GM12875 (cell line): ENCODE results near the gene USP31.

Experiments used
- H3K4me3 ChIP-seq: one replicate; pipeline ENCODE4 v1.5.1; 2011; ENCODE audit warnings: low read depth, low read length, control low read depth
- TF ChIP-seq, protein P1 (sequence below): IDR thresholded peaks from 2 replicates; pipeline ENCODE4 v1.5.1; 2011; ENCODE audit warnings: low read depth, mild to moderate bottlenecking, control low read depth, inconsistent platforms, low read length, moderate library complexity, borderline replicate concordance; ENCODE audit not compliant: insufficient read depth

USP31 gene

DNA sequence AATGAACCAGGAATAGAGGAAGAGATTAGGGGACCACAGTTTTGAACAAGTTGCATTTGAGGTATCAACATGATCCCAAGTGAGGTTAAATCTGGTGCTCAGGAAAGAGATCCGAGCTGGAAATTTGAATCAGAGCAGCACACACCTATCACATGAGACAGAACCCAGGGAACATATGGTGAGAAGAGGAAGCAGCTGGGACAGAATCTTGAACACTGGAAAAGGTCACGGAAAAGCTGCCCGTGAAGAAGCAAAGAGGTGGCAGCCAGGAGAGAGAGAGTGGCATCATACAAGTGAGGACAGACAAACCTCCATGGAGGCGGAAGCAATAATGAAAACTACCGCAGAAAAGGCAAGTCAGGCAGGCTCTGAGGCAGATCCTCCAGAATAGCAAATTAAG lies 36.1 kb downstream of the USP31 start:
- TF ChIP-seq, protein P1, sequence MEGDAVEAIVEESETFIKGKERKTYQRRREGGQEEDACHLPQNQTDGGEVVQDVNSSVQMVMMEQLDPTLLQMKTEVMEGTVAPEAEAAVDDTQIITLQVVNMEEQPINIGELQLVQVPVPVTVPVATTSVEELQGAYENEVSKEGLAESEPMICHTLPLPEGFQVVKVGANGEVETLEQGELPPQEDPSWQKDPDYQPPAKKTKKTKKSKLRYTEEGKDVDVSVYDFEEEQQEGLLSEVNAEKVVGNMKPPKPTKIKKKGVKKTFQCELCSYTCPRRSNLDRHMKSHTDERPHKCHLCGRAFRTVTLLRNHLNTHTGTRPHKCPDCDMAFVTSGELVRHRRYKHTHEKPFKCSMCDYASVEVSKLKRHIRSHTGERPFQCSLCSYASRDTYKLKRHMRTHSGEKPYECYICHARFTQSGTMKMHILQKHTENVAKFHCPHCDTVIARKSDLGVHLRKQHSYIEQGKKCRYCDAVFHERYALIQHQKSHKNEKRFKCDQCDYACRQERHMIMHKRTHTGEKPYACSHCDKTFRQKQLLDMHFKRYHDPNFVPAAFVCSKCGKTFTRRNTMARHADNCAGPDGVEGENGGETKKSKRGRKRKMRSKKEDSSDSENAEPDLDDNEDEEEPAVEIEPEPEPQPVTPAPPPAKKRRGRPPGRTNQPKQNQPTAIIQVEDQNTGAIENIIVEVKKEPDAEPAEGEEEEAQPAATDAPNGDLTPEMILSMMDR: no peak
- H3K4me3 ChIP-seq: no peak overlapping the region

DNA sequence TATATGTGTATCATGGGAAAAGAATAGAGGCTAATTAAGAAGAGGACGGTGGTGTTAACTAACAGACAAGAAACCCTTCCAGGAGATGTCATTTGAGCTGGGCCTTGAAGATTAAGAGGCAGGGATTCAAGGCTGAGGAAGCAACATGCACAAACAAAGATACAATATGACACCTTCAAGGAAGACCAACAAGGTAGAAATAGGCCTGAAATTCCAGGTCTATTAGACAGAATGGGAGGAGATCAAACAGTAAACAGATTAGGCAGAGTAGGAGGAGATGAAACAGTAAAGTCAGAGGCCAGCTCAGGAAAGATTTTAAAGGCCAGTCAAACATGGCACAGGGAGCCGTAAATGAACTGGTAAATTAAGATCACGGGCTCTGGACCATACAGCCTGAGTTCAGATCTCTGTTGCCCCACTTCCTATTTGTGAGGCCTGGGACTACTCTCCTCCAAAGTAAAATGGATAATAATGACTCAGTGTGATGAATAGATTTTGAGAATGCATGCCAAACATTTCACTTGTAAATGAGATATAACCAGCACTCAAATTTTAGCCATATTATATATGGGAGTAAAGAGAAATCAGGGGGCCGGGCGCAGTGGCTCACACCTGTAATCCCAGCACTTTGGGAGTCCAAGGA lies 38.9 kb downstream of the USP31 start:
- TF ChIP-seq, protein P1: no peak

DNA sequence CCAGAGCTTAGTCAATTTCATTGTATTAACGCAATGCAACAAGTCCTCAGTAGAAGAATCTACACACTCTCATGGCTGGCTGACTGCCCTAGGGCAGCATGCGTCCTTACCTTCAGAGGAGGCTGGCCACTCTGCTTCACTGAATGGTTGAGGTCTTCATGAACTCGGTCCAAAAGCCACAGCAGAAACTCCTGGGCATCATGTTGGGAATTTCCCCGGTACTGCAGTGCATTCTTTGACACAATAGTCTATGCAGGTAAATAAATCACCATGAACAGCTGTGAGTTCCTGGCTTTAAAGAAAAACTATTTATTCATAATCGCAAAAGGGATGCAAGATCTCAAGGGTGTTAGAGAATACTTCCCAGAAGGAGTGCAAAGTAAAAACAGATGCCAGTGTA lies 41.3 kb downstream of the USP31 start:
- TF ChIP-seq, protein P1: no peak
- no peak overlapping the region for H3K4me3 ChIP-seq

More for the DNA sequence above, 38.9 kb downstream of the USP31 start:
- H3K4me3 ChIP-seq: no peak overlapping the region

DNA sequence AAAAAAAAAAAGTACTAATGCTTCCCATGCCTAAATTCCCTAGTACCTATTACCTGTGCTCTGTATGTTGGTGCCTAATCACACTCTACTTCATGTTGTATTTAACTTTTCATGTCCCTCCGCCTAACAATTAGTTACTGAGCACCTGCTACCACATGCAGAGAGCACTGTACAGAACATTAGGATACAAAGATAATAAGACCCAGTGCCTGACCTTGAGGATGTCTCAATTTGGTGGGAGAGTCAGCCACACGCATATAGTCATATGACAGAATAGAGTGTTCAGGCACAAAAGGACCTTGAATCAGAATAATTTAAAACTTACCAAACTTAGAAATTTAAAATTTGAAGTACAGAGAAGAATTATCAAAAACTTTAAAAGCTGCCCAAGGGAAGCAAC lies 42.1 kb downstream of the USP31 start:
- TF ChIP-seq, protein P1: no peak

DNA sequence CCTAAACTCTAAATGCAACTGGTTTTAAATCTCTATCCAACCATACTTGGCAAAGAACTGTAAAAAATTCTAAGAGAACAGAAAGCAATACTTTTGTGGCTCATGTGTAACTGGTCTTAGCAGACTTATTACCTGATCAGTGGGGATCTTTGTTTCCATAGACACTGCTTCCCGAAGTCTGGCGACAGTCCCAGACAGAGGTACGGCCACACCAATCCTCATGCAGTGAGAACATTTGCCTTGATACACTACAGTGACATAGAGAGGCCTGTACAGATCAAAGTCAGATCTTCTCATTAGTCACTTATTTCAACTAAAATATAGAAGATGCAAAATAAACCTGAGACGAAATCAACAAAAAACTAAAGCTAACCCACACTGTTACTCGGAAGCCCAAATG lies 43.9 kb downstream of the USP31 start:
- TF ChIP-seq, protein P1: no peak
- H3K4me3 ChIP-seq: no peak overlapping the region

More for the DNA sequence above, 42.1 kb downstream of the USP31 start:
- no peak overlapping the region for H3K4me3 ChIP-seq

DNA sequence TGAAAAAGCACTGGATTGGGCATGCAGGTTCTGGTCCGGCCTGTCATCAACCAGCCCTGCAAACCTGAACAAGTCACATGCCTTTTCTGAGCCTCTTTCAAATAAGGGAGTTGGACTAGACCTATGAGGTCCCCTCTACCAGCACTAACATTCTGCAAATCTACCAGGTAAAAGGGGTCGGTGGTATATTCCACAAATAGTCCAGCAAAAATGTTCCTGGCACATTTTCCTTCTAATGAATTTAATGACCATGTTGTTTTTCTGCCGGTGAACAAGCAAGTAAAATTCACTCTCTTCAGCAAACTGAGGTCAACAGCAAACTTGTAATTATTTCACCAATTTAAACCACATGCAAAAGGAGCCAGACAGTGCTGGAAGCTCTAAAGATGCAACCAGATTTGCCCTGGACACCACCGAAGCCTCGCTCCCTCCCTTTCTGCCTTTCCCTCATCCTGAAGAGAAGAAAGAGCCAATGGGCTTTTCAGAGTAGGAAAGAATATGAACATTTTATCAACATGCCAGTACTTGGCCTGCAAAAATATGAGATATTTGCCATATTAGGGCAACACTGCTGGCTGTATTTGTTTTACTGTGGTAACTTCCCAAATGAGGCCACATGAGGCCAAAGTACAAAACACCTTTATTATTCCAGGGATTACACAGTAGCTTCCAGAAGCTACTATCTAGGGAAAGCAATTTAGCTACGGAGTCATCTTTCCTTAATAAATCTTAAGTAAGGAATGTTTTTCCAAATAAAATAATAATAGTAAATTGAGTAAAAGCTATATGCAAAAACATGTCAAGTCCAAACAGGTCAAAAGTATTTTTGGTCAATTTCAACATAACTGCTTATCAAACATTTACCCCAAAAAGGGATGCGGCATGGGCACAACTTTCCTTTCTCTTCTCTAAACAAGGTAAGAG lies 45.0 kb downstream of the USP31 start:
- TF ChIP-seq, protein P1: no peak
- no peak overlapping the region for H3K4me3 ChIP-seq
